Vagina (tissue), 2 donors: ENCODE measurements around the gene VWA2. TPM values are rescaled to one million over a fixed set of nuclear protein-coding genes. Genes with fewer than 3 reads are reported as not detected.
"Not testable (repeated sequence)": the region's sequence is repeated elsewhere in the genome, so short reads cannot be mapped to it uniquely, and the experiment has no call there.

ENCODE experiments used
- DNase-seq, 2 donors: peaks; one replicate each; pipeline ENCODE4 v3.0.0-alpha.2; 2017; ENCODE audit errors: extremely low spot score in 2 of 2
- H3K27ac ChIP-seq: fragments of 200-600 bp; sonication (generic); one replicate; pipeline ENCODE4 v1.5.1; 2019
- H3K27me3 ChIP-seq: fragments of 200-600 bp; sonication (generic); one replicate; pipeline ENCODE4 v1.5.1; 2019
- H3K36me3 ChIP-seq, 2 donors: fragments of 200-600 bp; sonication (generic); one replicate each; pipeline ENCODE4 v1.5.1; 2017 to 2019
- H3K4me1 ChIP-seq: fragments of 200-600 bp; sonication (generic); one replicate; pipeline ENCODE4 v1.5.1; 2019
- H3K4me3 ChIP-seq, 2 donors: fragments of 200-600 bp; sonication (generic); 1 replicate in 1 of 2; 2 replicates in 1 of 2; pipeline ENCODE4 v1.5.1; 2016 to 2019
- H3K9me3 ChIP-seq: fragments of 200-600 bp; sonication (generic); one replicate; pipeline ENCODE4 v1.5.1; 2019
- POLR2A ChIP-seq, 2 donors: fragments of 450-650 bp; IDR thresholded peaks; one replicate each; pipeline ENCODE4 v1.6.1; 2017; ENCODE audit warnings: antibody characterized with exemption in 2 of 2, mild to moderate bottlenecking in 2 of 2, moderate library complexity in 2 of 2
- POLR2AphosphoS5 ChIP-seq, 2 donors: sonication (generic); formaldehyde crosslinking; IDR thresholded peaks; one replicate each; pipeline ENCODE4 v1.9.0; 2017; ENCODE audit warnings: antibody characterized with exemption in 2 of 2, mild to moderate bottlenecking in 2 of 2, low read depth in 1 of 2; ENCODE audit not compliant: insufficient read depth in 1 of 2
- intact Hi-C: fragments of 100-400 bp; cut with DNase I; formaldehyde crosslinking; loops from one replicate; pipeline ENCODE4 v1.15.1; 2023
- total RNA-seq: library from RNA; depleted of rRNA; stranded (reverse); fragments of >200 nt; gene quantifications from one replicate; pipeline ENCODE4 v1.2.3, GENCODE V29; 2016
- TF ChIP-seq, protein P1 (sequence below), 3 experiments: fragments of 450-650 bp in 2 of 3; fragments of 200-600 bp in 1 of 3; sonication (generic) in 1 of 3; IDR thresholded peaks; one replicate each; pipeline ENCODE4 v1.5.1; 2017 to 2019; ENCODE audit warnings: antibody characterized with exemption in 3 of 3, mild to moderate bottlenecking in 2 of 3, moderate library complexity in 2 of 3

VWA2 gene
- total RNA-seq, 1 donor from 2014 or later: 2.9 TPM

DNA sequence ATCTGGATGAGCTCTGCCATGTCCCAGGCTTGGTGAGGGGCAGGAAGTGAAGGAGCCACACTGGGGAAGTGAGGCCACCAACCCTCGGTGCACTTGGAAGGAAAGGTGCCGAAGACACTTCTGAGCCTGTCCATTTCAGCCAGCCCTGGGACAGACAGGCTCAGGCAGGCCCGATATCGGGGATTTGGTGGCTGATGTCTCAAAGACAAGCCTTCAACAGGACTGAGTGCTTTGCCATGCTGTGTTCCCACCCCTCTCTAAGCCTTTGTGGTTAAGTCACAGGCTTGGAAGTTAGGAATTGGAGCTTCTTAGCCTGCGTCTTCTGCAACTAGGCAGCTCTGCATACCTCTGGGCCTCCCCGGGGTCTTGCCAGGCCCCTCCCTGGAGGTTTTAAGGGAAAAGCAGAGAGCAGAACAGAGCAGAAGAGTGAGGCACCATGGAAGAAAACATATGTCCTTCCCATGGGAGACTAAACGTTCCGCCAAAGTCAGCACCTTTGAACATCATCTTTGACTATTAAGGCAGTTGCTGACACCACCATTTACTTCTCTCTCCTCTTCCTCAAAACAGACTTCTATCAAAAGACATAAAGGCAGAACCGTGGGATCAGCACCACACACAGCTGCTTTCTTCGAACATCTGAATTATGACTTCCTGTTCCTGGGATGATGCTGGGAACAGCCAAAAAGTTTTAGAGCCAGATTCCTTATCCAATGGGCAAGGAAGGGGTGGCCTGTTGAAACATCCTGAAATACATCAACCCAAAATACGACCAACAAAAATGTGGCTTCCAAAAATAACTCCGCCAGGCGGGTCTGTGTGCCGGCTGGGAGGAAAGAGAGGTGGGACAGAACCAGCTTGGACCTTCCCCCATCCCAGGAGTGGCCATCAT lies 93.5 kb downstream of the VWA2 start:
- intact Hi-C loops: no loop called here
- Histone ChIP-seq H3K36me3 (no peaks in the 10 kb centered on the region), H3K9me3 (no peaks in the 10 kb centered on the region), H3K27ac (peak overlapping the region; percentile 50), H3K27me3 (no peaks in the 10 kb centered on the region), H3K4me1 (peaks cover 52% of the 10 kb centered on the region), H3K4me3 (no peak overlapping the region)
- TF ChIP-seq POLR2A (IDR thresholded peaks at IDR 0.05): no peak
- TF ChIP-seq, protein P1, sequence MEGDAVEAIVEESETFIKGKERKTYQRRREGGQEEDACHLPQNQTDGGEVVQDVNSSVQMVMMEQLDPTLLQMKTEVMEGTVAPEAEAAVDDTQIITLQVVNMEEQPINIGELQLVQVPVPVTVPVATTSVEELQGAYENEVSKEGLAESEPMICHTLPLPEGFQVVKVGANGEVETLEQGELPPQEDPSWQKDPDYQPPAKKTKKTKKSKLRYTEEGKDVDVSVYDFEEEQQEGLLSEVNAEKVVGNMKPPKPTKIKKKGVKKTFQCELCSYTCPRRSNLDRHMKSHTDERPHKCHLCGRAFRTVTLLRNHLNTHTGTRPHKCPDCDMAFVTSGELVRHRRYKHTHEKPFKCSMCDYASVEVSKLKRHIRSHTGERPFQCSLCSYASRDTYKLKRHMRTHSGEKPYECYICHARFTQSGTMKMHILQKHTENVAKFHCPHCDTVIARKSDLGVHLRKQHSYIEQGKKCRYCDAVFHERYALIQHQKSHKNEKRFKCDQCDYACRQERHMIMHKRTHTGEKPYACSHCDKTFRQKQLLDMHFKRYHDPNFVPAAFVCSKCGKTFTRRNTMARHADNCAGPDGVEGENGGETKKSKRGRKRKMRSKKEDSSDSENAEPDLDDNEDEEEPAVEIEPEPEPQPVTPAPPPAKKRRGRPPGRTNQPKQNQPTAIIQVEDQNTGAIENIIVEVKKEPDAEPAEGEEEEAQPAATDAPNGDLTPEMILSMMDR (IDR thresholded peaks at IDR 0.05): no peak
- no peak for TF ChIP-seq POLR2AphosphoS5 (IDR thresholded peaks at IDR 0.05; ENCODE audit: insufficient read depth in 1 of 2, low read depth in 1 of 2)
- DNase-seq: no peak

DNA sequence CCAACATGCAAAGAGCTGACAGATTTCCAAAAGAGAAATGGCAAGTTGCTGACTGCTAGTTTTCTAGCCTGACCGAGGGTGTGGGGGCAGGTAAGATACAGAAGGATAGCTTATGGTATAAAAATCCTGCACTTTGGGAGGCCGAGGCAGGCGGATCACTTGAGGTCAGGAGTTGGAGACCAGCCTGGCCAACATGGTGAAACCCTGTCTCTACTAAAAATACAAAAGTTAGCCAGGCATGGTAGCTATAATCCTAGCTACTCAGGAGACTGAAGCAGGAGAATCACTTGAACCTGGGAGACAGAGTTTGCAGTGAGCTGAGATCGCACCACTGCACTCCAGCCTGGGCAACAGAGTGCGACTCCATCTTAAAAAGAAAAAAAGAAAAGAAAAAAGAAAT lies 94.4 kb downstream of the VWA2 start:
- Histone ChIP-seq H3K27ac (peak overlapping the region; percentile 50), H3K4me1 (peaks cover 52% of the 10 kb centered on the region)
- H3K27me3 ChIP-seq, intact Hi-C loops, H3K36me3 ChIP-seq, DNase-seq, H3K4me3 ChIP-seq, H3K9me3 ChIP-seq: not testable (repeated sequence)

DNA sequence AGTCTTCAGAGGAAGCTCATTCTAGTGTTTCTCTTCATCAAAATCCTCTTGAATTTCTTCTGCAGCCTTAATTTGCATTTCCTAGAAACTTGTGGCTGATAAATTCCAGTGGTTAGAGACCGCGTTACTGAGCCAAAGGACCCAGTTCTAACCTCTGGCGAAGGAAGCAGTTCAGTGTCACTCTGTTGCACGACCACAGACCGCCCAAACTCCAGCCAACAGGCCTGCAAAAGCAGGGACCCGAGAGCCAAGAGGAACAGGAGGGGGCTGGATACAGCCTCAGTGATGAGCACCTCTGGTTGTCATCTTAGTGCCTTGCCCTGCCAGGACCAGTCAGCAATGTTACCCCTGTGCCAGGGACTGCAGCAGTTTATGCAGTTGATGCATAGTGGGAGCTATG lies 95.2 kb downstream of the VWA2 start:
- TF ChIP-seq, protein P1 (IDR thresholded peaks at IDR 0.05): no peak
- no peak for TF ChIP-seq POLR2A (IDR thresholded peaks at IDR 0.05)
- TF ChIP-seq POLR2AphosphoS5 (IDR thresholded peaks at IDR 0.05; ENCODE audit: insufficient read depth in 1 of 2, low read depth in 1 of 2): no peak
- Histone ChIP-seq H3K4me1 (peaks cover 44% of the 10 kb centered on the region), H3K27ac (no peak overlapping the region)

DNA sequence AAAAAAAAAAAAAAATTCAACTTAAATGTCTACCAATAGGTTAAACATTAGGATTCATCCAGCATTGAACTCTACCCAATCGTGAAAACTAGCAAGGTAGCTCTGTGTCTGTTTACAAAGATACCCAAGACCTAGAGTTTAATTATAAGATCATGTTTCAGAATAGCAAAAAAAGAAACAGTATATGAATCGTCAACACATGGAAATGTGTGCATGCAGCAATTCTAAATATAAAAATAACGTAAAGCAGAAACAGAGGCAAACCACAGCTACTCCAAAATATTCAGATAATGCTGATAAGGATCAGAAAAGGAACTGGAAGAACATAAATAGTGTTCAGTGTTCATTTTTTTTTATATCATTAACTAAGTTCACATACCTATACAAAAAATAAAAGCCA lies 96.6 kb downstream of the VWA2 start:
- Histone ChIP-seq H3K4me3 (no peak overlapping the region), H3K27ac (no peak overlapping the region), H3K27me3 (no peaks in the 10 kb centered on the region), H3K4me1 (peaks cover 36% of the 10 kb centered on the region), H3K36me3 (no peaks in the 10 kb centered on the region), H3K9me3 (no peaks in the 10 kb centered on the region)
- no peak for DNase-seq
- TF ChIP-seq, protein P1 (IDR thresholded peaks at IDR 0.05): no peak
- TF ChIP-seq POLR2A (IDR thresholded peaks at IDR 0.05): no peak
- no peak for TF ChIP-seq POLR2AphosphoS5 (IDR thresholded peaks at IDR 0.05; ENCODE audit: insufficient read depth in 1 of 2, low read depth in 1 of 2)
- intact Hi-C loops: no loop called here

More for the DNA sequence above, 95.2 kb downstream of the VWA2 start:
- no peak for DNase-seq
- intact Hi-C loops: no loop called here
- H3K4me3 ChIP-seq: no peak overlapping the region
- H3K27me3 ChIP-seq: no peaks in the 10 kb centered on the region
- H3K36me3 ChIP-seq: no peaks in the 10 kb centered on the region
- no peaks in the 10 kb centered on the region for H3K9me3 ChIP-seq

DNA sequence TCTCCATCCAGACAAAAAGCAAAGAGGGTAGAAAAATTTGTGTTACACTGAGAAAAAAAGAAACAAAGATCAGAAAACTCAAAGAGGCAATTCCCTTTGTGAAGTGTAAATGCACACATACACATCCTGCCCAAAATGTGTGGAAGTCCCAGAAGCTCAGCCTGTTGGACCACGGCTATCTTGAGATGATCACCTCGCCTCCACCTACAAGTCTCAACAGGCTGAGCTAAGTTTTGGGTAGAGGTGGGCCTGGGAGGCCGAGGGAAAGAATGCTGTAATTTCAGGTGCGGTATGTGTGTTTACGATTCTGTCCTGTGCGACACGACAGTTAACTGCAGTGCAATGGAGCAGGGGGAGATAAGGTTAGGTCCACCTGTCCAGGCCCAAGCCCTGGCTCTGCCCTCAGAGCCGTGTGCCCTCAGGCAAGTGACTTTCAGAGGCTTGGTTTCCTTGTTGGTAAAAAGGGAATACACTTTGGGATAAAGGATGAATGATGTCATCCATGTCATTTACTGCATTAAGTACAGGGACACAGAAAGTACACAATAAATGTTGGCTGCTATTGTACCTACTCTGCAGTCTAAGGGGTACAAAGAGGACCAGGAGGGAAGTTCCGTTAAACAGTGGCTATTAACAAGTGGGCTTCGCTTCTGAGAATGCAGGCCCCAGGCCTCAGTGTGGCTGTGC lies 97.9 kb downstream of the VWA2 start:
- DNase-seq: no peak
- TF ChIP-seq, protein P1 (IDR thresholded peaks at IDR 0.05): no peak
- TF ChIP-seq POLR2AphosphoS5 (IDR thresholded peaks at IDR 0.05; ENCODE audit: insufficient read depth in 1 of 2, low read depth in 1 of 2) (no peak), POLR2A (IDR thresholded peaks at IDR 0.05) (no peak)
- Histone ChIP-seq H3K36me3 (no peaks in the 10 kb centered on the region), H3K27me3 (no peaks in the 10 kb centered on the region), H3K4me1 (peaks cover 35% of the 10 kb centered on the region), H3K9me3 (no peaks in the 10 kb centered on the region), H3K4me3 (no peak overlapping the region), H3K27ac (peak overlapping the region; percentile 35)
- intact Hi-C loops: no loop called here
